Right lobe of liver (tissue), 4 donors: Measurements from ENCODE around the gene IQSEC1.

Experiments used
- CTCF ChIP-seq, 4 donors: fragments of 200-600 bp in 3 of 4; fragments of 450-650 bp in 1 of 4; IDR thresholded peaks; one replicate each; pipeline versions ENCODE4 v1.5.1 to v1.8.0; 2016 to 2022; ENCODE audit warnings: antibody characterized with exemption in 4 of 4, mild to moderate bottlenecking in 2 of 4
- POLR2A ChIP-seq: fragments of 450-650 bp; IDR thresholded peaks from one replicate; pipeline ENCODE4 v1.6.1; 2017; ENCODE audit warnings: antibody characterized with exemption, mild to moderate bottlenecking
- donor health status: DM: no; HTN: no; CAD: no.
- donor health status: DM: no; HTN: no; CAD: no.
- donor health status: DM: no; HTN: yes; CAD: no.

DNA sequence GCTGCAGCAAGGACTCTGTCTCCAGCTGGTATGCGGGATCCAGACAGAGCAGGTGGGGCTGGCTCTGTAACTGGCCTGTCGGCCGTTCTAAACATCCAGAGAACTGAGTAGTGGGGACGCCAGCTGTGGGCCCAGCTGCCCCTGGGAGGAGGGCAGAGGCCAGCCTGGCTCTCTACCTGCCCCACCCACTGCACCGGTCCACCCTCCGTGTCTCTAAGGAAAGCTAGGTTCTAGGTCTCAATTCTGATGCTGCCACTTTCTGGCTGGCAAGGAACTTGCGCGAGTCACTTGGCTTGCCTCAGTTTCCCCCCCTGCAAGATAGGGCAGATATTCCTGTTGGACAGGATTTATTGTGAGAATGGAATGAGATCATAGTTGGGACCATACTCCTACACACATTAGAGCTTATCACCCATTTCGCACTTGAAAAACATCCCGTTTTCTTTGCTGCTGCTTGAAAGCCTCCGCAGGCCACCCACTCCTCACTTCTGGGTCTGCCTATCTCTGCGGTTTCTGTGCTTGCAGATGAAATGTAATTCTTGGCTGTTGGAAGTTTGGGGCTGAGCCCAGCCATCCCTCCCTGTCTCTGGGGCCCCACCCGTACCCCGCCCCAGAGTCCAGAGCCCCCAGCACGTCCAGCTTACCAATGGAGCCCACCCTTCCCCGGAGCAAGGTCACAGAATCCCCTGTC lies 65.8 kb downstream of the IQSEC1 start:
- TF ChIP-seq POLR2A = no peak
- TF ChIP-seq CTCF (IDR thresholded peaks at IDR 0.05) = no peak
